HepG2 (cell line): ENCODE results near the gene POU2F1. TPM values are rescaled to one million over a fixed set of nuclear protein-coding genes. Genes with fewer than 3 reads are reported as not detected.

Experiments
- CTCF ChIP-seq: sonication (generic); formaldehyde crosslinking; IDR thresholded peaks from 2 replicates; pipeline ENCODE4 v1.5.0; 2020; ENCODE audit warnings: mild to moderate bottlenecking, missing genetic modification reagents, moderate library complexity
- FOXK2 ChIP-seq: fragments of 450-650 bp; IDR thresholded peaks from 2 replicates; pipeline ENCODE4 v1.6.1; 2016
- GTF3A ChIP-seq: sonication (generic); formaldehyde crosslinking; conservative IDR thresholded peaks from 2 replicates; pipeline ENCODE4 v1.4.0; 2020; ENCODE audit warnings: mild to moderate bottlenecking, missing genetic modification reagents
- MIER3 ChIP-seq: IDR thresholded peaks from 2 replicates; pipeline ENCODE4 v1.6.1; 2016; ENCODE audit warnings: missing compliant biosample characterization, borderline replicate concordance
- RARA ChIP-seq: IDR thresholded peaks from 2 replicates; pipeline ENCODE4 v1.6.1; 2016; ENCODE audit warnings: missing genetic modification reagents, missing compliant biosample characterization
- THAP8 ChIP-seq: sonication (generic); formaldehyde crosslinking; IDR thresholded peaks from 2 replicates; pipeline ENCODE4 v1.5.1; 2020; ENCODE audit warnings: missing genetic modification reagents, mild to moderate bottlenecking, borderline replicate concordance
- polyA plus RNA-seq, 8 experiments: library from polyadenylated mRNA; depleted of rRNA in 3 of 8; stranded (reverse) in 7 of 8; unstranded in 1 of 8; fragments of >200 nt; fragmentation: Illumina TruSeq in 4 of 8; extraction: Trizol in 4 of 8; gene quantifications; 2 replicates each; pipeline versions ENCODE4 v1.2.1 to v1.2.3, GENCODE V29; 2011 to 2016; ENCODE audit warnings: low read depth in 4 of 8, missing spikeins in 1 of 8, mixed read lengths in 1 of 8; ENCODE audit not compliant: insufficient read depth in 1 of 8
- total RNA-seq, 5 experiments: library from RNA; depleted of rRNA; stranded (reverse); fragments of >200 nt; fragmentation: Illumina TruSeq; extraction: Trizol; gene quantifications; 2 replicates each; pipeline ENCODE4 v1.2.3, GENCODE V29; 2016; ENCODE audit warnings: low read depth in 1 of 5
- TF ChIP-seq, protein P1 (sequence below): sonication (generic); formaldehyde crosslinking; IDR thresholded peaks from 2 replicates; pipeline ENCODE4 v1.5.0; 2020; ENCODE audit warnings: mild to moderate bottlenecking, missing genetic modification reagents, borderline replicate concordance
- TF ChIP-seq, protein P2 (sequence below): sonication (generic); formaldehyde crosslinking; IDR thresholded peaks from 2 replicates; pipeline ENCODE4 v1.5.1; 2020; ENCODE audit warnings: mild to moderate bottlenecking, missing genetic modification reagents
- TF ChIP-seq, protein P3 (sequence below): sonication (generic); formaldehyde crosslinking; IDR thresholded peaks from 2 replicates; pipeline ENCODE4 v1.4.0; 2020; ENCODE audit warnings: mild to moderate bottlenecking, missing genetic modification reagents
- TF ChIP-seq, protein P4 (sequence below): sonication (generic); formaldehyde crosslinking; IDR thresholded peaks from 2 replicates; pipeline ENCODE4 v1.8.1; 2023; ENCODE audit warnings: mild to moderate bottlenecking, missing genetic modification reagents

POU2F1 gene
- total and polyA plus RNA-seq, 2 of the 13 experiments (the other 11 are each of a cell fraction or from before 2014, with no cell fraction given), result 10.2 to 13.0 TPM

DNA sequence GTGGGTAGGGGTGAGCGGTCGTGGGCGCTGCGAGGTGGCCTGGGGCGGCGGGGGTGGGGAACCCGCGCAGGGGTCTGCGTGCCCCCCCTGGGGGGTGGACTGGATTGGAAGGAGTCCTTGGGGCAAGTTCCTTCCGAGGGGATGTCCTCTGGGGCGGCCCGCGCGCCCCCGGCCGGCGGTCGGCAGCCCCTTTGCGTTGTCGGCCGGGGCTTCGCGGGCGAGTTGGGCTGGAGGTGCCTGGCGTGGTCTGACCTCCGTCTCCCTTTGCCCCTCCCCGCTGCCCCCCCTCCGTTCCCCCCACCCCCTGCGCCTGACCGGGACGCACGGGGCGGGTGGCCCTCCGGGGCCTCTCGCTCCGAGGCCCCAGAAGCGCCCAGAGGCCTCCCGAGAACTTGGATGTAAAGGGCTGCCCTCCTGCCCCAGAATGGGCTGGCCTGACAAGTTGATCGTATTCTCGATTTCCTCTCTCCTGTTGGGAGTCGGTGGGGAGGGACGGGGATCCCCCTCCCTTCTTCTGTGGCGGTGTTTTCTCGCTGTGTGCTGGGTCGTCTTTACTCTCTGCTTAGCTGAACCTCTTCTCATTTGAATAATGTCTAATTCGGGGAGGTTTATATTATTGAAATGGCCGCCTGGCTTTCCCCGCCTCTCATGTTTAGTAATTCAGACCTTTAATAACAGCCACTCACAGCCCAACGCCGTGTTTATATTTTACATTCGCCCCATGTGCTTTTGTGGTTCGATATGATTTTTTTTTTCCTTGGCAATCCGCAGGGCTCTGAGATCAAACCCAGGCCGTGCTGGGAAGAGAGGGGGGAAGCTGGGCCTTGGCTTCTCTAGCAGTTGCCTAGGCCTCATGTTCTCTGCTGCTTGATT lies 1.3 kb downstream of the POU2F1 start (continued):
- TF ChIP-seq THAP8 (CRISPR knock-in tag), result no peak
- TF ChIP-seq, protein P1, sequence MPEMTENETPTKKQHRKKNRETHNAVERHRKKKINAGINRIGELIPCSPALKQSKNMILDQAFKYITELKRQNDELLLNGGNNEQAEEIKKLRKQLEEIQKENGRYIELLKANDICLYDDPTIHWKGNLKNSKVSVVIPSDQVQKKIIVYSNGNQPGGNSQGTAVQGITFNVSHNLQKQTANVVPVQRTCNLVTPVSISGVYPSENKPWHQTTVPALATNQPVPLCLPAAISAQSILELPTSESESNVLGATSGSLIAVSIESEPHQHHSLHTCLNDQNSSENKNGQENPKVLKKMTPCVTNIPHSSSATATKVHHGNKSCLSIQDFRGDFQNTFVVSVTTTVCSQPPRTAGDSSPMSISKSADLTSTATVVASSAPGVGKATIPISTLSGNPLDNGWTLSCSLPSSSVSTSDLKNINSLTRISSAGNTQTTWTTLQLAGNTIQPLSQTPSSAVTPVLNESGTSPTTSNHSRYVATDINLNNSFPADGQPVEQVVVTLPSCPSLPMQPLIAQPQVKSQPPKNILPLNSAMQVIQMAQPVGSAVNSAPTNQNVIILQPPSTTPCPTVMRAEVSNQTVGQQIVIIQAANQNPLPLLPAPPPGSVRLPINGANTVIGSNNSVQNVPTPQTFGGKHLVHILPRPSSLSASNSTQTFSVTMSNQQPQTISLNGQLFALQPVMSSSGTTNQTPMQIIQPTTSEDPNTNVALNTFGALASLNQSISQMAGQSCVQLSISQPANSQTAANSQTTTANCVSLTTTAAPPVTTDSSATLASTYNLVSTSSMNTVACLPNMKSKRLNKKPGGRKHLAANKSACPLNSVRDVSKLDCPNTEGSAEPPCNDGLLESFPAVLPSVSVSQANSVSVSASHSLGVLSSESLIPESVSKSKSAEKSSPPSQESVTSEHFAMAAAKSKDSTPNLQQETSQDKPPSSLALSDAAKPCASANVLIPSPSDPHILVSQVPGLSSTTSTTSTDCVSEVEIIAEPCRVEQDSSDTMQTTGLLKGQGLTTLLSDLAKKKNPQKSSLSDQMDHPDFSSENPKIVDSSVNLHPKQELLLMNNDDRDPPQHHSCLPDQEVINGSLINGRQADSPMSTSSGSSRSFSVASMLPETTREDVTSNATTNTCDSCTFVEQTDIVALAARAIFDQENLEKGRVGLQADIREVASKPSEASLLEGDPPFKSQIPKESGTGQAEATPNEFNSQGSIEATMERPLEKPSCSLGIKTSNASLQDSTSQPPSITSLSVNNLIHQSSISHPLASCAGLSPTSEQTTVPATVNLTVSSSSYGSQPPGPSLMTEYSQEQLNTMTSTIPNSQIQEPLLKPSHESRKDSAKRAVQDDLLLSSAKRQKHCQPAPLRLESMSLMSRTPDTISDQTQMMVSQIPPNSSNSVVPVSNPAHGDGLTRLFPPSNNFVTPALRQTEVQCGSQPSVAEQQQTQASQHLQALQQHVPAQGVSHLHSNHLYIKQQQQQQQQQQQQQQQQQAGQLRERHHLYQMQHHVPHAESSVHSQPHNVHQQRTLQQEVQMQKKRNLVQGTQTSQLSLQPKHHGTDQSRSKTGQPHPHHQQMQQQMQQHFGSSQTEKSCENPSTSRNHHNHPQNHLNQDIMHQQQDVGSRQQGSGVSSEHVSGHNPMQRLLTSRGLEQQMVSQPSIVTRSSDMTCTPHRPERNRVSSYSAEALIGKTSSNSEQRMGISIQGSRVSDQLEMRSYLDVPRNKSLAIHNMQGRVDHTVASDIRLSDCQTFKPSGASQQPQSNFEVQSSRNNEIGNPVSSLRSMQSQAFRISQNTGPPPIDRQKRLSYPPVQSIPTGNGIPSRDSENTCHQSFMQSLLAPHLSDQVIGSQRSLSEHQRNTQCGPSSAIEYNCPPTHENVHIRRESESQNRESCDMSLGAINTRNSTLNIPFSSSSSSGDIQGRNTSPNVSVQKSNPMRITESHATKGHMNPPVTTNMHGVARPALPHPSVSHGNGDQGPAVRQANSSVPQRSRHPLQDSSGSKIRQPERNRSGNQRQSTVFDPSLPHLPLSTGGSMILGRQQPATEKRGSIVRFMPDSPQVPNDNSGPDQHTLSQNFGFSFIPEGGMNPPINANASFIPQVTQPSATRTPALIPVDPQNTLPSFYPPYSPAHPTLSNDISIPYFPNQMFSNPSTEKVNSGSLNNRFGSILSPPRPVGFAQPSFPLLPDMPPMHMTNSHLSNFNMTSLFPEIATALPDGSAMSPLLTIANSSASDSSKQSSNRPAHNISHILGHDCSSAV (CRISPR knock-in tag), result no peak
- TF ChIP-seq MIER3 (CRISPR knock-in tag), result no peak
- TF ChIP-seq, protein P2, sequence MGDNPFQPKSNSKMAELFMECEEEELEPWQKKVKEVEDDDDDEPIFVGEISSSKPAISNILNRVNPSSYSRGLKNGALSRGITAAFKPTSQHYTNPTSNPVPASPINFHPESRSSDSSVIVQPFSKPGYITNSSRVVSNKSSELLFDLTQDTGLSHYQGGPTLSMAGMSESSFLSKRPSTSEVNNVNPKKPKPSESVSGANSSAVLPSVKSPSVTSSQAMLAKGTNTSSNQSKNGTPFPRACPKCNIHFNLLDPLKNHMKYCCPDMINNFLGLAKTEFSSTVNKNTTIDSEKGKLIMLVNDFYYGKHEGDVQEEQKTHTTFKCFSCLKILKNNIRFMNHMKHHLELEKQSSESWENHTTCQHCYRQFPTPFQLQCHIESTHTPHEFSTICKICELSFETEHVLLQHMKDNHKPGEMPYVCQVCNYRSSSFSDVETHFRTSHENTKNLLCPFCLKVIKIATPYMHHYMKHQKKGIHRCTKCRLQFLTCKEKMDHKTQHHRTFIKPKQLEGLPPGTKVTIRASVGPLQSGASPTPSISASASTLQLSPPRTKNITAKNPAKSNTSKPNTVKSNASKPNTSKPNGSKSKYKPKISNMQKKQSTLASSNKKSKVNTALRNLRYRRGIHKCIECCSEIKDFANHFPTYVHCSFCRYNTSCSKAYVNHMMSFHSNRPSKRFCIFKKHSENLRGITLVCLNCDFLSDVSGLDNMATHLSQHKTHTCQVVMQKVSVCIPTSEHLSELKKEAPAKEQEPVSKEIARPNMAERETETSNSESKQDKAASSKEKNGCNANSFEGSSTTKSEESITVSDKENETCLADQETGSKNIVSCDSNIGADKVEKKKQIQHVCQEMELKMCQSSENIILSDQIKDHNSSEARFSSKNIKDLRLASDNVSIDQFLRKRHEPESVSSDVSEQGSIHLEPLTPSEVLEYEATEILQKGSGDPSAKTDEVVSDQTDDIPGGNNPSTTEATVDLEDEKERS, result 0 out of 2 replicates have a peak, but pooled peaks have one; percentile 21
- TF ChIP-seq FOXK2, result peak; percentile 95
- TF ChIP-seq, protein P3, sequence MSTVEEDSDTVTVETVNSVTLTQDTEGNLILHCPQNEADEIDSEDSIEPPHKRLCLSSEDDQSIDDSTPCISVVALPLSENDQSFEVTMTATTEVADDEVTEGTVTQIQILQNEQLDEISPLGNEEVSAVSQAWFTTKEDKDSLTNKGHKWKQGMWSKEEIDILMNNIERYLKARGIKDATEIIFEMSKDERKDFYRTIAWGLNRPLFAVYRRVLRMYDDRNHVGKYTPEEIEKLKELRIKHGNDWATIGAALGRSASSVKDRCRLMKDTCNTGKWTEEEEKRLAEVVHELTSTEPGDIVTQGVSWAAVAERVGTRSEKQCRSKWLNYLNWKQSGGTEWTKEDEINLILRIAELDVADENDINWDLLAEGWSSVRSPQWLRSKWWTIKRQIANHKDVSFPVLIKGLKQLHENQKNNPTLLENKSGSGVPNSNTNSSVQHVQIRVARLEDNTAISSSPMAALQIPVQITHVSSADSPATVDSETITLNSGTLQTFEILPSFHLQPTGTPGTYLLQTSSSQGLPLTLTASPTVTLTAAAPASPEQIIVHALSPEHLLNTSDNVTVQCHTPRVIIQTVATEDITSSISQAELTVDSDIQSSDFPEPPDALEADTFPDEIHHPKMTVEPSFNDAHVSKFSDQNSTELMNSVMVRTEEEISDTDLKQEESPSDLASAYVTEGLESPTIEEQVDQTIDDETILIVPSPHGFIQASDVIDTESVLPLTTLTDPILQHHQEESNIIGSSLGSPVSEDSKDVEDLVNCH (CRISPR knock-in tag), result no peak
- TF ChIP-seq GTF3A (CRISPR knock-in tag), result 0 out of 2 replicates have a peak, but pooled peaks have one; percentile 46
- TF ChIP-seq, protein P4, sequence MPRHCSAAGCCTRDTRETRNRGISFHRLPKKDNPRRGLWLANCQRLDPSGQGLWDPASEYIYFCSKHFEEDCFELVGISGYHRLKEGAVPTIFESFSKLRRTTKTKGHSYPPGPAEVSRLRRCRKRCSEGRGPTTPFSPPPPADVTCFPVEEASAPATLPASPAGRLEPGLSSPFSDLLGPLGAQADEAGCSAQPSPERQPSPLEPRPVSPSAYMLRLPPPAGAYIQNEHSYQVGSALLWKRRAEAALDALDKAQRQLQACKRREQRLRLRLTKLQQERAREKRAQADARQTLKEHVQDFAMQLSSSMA (CRISPR knock-in tag), result no peak
- no peak; the same call in 1 of the 2 replicates for TF ChIP-seq RARA
- no peak for TF ChIP-seq CTCF (CRISPR knock-in tag)
